Spleen (tissue), 7 donors: Measurements from ENCODE around the gene YEATS2.

Source experiments
- POLR2A ChIP-seq, 3 donors: fragments of 450-650 bp; IDR thresholded peaks; one replicate each; pipeline ENCODE4 v1.5.1; 2017; ENCODE audit warnings: antibody characterized with exemption in 3 of 3, mild to moderate bottlenecking in 1 of 3
- POLR2AphosphoS5 ChIP-seq, 3 donors: sonication (generic); formaldehyde crosslinking; IDR thresholded peaks; one replicate each; pipeline ENCODE4 v1.5.1; 2017; ENCODE audit warnings: antibody characterized with exemption in 3 of 3
- TF ChIP-seq, protein P1 (sequence below), 11 experiments: fragments of 200-600 bp in 7 of 11; fragments of 450-650 bp in 4 of 11; sonication (generic) in 4 of 11; IDR thresholded peaks in 8 of 11; conservative IDR thresholded peaks in 3 of 11; 1 replicate in 7 of 11; 2 replicates in 4 of 11; pipeline versions ENCODE4 v1.4.0 to v1.8.0; 2016 to 2021; ENCODE audit warnings: antibody characterized with exemption in 11 of 11, inconsistent platforms in 4 of 11, mild to moderate bottlenecking in 1 of 11
- donor health status: DM: no; HTN: no; CAD: no; lungs with moderate emphysema.
- donor health status: DM: no; HTN: no; CAD: no.
- donor health status: DM: no; HTN: no; CAD: no.

- no peak for TF ChIP-seq POLR2A (IDR thresholded peaks at IDR 0.05)
- TF ChIP-seq, protein P1, sequence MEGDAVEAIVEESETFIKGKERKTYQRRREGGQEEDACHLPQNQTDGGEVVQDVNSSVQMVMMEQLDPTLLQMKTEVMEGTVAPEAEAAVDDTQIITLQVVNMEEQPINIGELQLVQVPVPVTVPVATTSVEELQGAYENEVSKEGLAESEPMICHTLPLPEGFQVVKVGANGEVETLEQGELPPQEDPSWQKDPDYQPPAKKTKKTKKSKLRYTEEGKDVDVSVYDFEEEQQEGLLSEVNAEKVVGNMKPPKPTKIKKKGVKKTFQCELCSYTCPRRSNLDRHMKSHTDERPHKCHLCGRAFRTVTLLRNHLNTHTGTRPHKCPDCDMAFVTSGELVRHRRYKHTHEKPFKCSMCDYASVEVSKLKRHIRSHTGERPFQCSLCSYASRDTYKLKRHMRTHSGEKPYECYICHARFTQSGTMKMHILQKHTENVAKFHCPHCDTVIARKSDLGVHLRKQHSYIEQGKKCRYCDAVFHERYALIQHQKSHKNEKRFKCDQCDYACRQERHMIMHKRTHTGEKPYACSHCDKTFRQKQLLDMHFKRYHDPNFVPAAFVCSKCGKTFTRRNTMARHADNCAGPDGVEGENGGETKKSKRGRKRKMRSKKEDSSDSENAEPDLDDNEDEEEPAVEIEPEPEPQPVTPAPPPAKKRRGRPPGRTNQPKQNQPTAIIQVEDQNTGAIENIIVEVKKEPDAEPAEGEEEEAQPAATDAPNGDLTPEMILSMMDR (IDR thresholded peaks at IDR 0.05 in 8 of 11, conservative IDR thresholded peaks at IDR 0.05 in 3 of 11): no peak
- TF ChIP-seq POLR2AphosphoS5 (IDR thresholded peaks at IDR 0.05): no peak
Measured at GRCh38 chr3:183779896-183780465, 82.4 kb downstream of the YEATS2 start.
